GM18505 (cell line): ENCODE data around the gene ALG3.
"Not testable (repeated sequence)": the region's sequence is repeated elsewhere in the genome, so short reads cannot be mapped to it uniquely, and the experiment has no call there.

Experiments used
- ATAC-seq: cut with Tn5 transposase; IDR thresholded peaks from one replicate; pipeline ENCODE4 v1.9.1; 2021; ENCODE audit not compliant: unreplicated experiment
- POLR2A ChIP-seq: IDR thresholded peaks from 4 replicates; pipeline ENCODE4 v1.6.1; 2011; ENCODE audit warnings: borderline replicate concordance; ENCODE audit not compliant: insufficient read depth, insufficient read length; ENCODE audit errors: extremely low read depth

Gene ALG3

DNA sequence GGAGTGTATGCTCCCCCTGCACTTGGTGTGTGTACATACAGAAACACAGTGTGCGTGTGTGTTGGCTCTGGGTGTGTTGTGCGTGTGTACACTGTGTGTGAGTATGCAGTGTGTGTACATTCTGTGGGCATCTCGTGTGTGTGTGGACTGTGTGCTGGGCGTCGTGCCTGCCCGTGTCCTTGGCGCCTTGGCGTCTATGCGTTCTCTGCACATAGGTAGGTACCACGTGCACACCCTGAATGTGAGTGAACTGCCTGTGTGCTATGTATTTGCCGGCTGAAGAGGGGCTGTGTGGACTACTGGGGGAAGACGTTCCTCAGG lies 26.6 kb upstream of the ALG3 start:
- ATAC-seq: no peak
- TF ChIP-seq POLR2A: no peak

DNA sequence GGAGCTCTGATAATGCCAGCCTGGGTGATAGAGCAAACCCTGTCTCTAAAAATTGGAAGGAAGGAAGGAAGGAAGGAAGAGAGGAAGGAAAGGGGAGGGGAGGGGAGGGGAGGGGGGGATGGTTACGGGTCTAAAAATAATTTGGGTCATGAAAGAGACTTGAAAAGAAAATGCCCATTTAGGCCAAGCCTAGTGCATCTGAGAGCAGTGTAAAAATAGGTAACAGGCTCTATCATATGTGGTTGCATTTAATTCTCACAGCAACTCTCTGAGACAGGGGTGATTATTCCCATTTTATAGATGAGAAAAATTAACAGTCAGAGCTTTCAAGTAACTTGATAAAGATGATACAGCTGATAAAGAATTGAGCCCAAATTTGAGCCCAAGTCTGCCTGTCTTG lies 23.5 kb upstream of the ALG3 start:
- no peak for ATAC-seq
- no peak for TF ChIP-seq POLR2A

DNA sequence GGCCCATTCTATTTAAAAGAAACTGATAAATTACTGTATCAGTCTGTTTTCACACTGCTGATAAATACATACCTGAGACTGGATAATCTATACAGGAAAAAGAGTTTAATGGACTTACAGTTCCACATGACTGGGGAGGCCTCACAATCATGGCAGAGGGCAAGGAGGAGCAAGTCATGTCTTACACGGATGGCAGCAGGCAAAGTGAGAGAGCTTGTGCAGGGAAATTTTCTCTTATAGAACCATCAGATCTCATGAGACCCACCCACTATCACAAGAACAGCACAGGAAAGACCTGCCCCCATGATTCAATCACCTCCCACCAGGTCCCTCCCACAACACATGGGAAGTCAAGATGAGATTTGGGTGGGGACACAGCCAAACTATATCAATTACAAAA lies 18.5 kb upstream of the ALG3 start:
- not testable (repeated sequence) for ATAC-seq

DNA sequence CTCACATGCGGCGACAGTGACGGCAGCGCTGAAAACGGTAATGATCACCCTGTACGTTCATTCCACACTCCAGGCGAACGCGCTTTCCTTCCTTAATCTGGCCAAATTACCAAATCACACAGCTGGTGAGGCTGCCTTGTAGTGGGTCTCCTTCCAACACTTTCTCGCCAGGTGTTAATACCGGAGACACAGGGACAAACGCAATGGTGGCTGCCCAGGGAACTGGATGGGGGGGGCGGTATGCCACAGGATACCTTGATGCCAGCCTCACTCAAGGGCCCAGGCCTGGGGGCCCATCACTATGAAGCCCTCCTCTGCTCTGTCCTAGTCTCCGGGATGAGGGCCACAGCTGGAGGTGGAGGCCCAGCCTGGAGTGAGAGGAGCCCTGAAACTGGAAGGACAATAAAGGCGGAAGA lies 14.0 kb upstream of the ALG3 start:
- ATAC-seq: no peak

DNA sequence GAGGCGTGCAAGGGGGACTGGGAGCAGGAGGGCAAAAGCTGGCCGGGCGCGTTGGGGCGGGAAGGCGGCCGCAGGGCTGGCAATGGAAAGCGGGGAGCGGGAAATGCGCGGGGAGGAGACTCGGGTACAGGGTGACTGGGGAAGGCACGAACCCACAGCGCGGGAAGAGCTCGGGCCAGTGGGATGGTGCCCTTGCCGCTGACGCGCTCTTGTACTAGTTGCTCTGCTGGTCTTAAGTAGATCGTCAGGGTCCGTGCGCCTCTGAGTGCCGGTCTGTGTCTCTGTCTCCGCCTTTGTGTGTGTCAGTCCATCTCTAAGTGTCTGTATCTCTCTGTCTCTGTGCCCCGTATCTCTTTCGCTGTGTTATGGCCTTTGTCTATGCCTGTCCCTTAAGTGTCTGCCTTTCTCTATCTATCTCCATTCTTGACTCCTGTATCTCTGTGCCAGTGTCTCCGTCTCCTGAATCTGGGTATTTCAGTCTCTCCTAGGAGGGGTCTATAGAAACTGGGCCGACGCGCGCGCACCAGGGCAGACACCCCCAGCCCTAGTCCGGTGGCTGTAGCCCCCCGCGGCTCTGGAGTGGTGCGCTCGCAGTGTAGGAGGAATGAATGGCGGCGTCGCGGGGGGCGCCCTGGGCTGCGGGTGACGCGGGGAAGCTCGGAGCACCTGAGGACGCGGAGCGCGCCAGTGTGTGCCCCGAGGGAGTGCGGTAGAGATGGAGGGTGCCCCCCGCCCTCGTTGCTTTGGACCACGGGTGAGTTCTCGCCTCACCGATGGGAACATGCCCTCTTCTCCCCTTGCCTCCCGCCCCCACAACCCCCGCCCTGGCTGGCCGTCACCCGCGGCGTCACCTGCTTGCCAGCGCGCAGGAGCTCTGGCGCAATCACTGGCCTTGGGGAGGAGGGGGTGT lies 13.3 kb upstream of the ALG3 start:
- ATAC-seq: no peak
- no peak for TF ChIP-seq POLR2A

More for the DNA sequence above, 14.0 kb upstream of the ALG3 start:
- TF ChIP-seq POLR2A: no peak

DNA sequence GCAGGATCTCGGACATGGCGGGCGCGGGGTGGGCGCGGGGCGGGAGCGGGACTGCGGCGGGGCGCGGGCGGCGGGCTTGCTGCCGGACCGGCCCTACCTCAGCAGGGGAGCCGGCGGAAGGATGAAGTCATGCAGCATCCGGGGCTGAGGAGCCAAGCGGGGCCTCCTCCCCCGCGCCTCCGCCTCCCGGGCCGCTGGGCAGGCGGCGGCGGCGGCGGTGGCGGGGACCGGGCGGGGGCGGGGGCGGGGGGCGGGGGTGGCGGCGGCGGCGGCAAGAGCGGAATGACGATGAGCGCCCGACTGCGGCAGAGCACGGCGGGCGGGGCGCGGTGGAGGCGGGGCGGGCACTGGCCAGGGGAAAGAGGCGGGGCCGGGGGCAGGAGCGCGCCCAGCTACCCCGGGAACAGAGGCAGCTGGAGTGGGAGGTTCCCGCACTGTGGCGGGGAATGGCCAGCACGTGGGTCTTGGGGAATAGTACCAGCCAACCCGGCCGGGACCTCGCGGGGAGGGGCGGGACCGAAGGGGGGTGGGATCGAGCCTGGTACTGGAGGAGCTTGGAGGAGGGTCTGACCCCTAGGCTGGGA lies 12.6 kb upstream of the ALG3 start, which contains the start of gene CAMK2N2:
TSS of gene CAMK2N2 (minus strand) at position 284 of the 584 bp plus-strand sequence. CDS start at position 16, 268 bp downstream.
- ATAC-seq: no peak
- no peak for TF ChIP-seq POLR2A

DNA sequence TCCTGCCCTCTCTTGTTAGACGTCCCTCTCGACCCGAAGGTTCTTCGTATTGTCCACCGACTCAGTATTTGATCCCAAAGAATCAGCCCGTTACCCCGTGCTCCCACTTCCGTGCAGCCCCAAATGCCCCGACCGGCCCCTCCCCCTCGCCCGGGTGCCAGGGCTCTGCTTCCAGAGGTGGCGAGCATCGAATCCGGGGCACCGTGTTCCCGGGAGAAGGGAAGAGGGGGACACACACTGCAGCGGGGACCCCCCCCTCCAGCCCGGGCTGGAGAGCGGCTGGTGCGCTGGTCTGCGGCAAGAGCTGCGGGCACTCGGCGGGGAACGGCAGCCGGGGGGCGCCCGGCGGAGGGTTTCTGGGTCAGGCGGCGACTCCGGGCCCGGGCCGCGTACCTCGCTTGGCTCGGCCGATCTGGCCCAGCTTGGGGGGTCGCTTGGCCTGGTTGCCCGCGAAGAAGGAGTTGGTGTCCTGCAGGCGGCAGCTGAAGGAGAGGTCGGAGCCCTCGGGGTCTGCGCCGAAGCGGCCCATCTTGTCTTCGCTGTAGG lies 12.0 kb upstream of the ALG3 start:
- no peak for TF ChIP-seq POLR2A
- no peak for ATAC-seq

DNA sequence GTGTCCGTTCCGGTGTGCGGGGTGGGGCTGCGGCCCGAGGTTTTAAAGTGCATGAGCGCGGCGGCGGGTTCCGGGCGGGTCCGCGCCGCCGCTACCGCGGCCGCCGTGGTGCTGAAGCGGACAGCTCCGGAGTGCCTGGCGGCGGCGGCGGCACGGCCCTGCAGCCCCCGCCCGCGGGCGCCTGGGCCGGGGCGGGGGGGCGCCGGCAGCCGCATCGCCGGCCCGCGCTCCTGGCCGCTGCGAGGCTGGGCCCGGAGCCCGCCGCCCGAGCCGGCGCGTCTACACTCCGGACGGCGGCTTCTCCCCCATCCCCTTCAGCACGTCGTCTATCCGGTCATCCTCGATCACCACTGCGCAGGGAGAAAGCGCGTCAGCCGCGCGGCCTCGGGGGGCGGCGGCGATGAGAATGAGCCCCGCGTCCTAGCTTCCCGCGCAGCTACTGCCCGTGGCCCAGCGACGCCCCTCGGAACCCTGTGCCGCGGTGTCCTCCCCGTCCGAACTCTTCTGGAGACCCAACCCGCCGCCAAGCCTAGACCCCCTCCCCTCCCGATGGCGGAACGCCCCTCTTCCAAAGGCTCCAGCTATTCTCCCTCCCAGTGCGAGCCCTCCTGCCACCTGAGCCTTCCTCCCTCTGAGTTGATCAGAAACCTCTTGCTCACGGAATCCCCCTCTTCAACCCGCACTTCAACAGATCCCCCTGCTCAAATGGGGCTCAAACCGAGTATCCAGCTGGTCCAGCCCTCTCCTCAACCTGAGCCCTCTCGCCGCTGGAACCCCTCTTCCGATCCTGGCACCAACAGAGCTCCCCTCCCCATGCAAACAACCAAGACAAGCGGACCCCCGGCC lies 11.3 kb upstream of the ALG3 start:
- TF ChIP-seq POLR2A: no peak
- ATAC-seq: no peak

DNA sequence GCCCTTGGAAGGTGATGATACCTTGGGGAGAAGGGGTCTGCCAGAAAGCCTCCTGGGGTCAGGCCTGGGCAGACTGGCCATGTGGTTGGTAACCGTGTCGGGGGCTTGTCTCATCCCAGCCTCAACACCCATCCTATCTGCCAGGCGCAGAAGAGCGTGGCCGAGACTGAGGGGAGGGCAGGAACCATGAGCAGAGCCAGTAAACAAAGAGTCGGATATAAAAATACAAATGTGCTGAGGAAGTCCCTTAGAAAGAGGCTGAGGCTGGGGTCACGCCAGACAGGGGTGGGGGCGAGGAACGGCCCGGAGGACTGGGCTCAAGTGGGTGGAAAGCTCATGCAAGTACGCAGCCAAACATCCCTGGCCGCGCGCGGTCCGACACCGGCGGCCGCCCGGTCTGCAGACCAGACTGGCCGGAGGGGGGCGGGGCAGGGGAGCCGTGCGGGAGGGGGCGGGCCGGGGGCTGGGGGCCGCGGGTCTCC lies 10.7 kb upstream of the ALG3 start:
- no peak for ATAC-seq
- no peak for TF ChIP-seq POLR2A

DNA sequence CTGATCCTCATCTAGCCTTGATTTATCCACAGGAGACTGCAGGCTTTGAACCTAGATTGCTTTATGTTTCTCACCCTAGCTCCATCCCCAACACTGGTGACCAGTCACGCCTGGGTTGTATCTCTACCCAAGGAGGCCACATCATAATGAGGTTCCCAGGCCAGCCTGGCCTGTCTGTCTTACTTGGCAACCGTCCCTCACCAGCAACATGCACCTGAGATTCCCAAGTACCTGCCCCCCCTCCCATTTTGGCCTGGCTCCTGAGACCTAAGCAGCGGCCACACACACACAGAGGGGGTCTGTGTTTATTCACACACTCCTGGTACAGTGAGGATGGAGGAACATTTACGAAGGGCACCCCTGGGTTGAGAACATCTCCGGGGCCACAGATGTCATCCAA lies 10.2 kb upstream of the ALG3 start:
- no peak for TF ChIP-seq POLR2A
- ATAC-seq: no peak

DNA sequence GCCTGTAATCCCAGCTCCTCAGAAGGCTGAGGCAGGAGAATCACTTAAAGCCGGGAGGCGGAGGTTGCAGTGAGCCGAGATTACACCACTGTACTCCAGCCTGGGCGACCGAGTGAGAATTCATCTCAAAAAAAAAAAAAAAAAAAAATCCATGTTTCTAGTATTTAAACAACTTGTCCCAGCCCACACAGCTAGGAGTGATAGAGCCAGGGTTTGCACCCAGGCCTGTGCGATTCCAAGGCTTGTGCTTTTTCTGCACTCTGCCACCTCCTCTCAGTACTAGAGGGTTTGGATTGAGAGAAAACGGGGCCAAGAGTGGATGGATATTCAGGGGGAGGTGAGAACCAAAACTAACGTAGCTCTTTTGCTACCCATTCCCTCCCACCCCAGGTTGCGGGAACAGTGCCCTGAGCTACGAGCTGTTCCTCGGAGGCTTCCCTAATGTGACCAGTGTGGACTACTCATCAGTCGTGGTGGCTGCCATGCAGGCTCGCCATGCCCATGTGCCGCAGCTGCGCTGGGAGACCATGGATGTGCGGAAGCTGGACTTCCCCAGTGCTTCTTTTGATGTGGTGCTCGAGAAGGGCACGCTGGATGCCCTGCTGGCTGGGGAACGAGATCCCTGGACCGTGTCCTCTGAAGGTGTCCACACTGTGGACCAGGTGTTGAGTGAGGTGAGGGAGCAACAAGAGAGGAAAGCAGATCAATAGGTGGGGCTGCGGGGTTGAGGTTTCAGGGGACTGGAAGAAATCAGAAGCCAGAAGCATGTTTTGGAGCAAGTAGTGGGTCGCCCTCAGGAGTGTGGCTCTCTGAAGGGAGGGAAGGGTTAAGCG lies 8.5 kb upstream of the ALG3 start:
- no peak for ATAC-seq

DNA sequence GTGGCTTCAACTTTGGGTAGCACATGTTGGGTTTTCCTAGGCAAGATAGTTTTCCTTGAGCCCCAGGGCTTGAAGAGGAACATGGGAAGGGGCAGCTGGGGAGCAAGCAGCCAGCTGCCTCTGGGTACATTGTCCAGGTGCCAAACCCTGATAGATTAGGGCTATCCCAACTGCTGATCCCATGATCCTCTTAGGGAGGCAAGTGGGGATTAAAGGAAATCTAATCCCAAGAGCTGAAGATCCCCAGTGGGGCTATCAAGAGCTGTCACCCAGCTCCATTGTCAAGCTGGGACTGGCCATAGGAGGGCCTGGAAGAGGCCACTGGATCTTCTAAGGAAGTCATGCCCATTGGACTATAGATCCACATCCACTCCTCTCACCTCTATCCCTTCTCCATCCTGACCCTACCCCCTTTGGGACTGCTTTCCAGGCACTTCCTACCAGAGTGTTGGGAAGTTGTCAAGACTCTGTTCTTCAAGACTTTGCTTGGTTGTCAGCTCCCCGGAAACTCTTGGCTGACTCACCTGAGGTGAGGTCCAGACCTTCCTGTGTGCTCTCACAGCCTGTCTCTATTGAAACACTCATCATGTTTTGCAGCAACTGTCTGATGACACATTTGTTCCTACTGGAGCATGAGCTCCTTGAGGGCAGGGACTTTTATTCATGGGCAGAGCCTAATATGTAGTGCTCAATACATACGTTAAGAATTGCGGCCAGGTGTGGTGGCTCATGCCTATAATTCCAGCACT lies 6.7 kb upstream of the ALG3 start:
- ATAC-seq: no peak
- TF ChIP-seq POLR2A: no peak

More for the DNA sequence above, 8.5 kb upstream of the ALG3 start:
- TF ChIP-seq POLR2A: no peak
